GDM1 (cell line): ENCODE measurements around the gene ELANE.

Source experiments
- DNase-seq: peaks from one replicate; lab custom pipeline; 2025; lab: John Stamatoyannopoulos, UW

Gene ELANE

DNA sequence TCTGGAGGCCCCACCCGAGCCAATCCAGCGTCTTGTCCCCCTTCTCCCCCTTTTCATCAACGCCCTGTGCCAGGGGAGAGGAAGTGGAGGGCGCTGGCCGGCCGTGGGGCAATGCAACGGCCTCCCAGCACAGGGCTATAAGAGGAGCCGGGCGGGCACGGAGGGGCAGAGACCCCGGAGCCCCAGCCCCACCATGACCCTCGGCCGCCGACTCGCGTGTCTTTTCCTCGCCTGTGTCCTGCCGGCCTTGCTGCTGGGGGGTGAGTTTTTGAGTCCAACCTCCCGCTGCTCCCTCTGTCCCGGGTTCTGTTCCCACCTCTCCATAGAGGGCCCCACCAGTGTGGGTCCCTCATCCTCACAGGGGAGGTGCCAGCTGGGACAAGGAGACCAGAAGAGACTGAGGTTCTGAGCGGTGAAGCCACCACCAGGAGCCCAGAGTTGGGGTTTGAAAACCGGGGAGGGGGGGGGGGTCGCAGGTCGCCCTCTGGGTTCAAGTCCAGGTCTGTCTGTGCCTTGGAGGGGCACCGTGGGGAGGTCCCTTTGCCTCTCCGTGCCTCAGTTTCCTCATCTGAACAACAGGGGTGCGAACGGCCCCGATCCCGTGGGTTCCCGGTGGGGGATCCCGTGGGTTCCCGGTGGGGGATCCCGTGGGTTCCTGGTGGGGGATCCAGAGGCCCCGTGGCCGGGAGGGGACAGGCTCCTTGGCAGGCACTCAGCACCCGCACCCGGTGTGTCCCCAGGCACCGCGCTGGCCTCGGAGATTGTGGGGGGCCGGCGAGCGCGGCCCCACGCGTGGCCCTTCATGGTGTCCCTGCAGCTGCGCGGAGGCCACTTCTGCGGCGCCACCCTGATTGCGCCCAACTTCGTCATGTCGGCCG is at the start of gene ELANE:
ELANE (plus strand) TSS at position 168 of the 878 bp plus-strand sequence; CDS start at position 194, 26 bp downstream.
- no peak for DNase-seq

DNA sequence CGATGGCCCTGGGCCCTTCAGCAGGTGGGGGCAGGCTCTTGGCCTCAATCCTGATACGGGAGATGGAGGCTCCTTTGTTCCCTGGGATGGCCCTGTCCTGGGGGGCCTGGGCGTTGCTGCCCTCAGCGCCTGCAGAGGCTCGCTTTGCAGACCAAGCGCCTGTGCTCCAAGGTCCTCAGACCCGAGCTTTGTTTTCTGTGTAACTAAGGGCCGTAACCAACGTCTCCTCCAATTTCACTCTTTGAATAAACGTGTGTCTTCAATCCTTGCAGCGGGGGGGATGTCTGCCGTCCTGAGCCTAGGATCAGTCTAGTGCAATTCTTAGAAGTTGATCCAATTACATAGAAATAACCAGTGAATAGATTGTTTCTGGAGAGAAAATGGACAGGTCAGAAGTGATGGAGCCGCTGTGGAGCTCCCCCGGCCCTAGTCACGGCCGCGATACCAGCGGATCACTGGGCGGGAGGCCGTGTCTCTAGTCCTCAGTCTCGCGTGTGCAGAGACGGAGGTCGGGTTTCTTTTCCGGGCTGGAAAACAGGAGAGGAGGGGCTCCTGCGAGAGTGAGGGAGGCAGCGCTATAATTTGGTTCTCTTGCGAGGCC is 49.5 kb upstream of the ELANE start:
- no peak for DNase-seq

DNA sequence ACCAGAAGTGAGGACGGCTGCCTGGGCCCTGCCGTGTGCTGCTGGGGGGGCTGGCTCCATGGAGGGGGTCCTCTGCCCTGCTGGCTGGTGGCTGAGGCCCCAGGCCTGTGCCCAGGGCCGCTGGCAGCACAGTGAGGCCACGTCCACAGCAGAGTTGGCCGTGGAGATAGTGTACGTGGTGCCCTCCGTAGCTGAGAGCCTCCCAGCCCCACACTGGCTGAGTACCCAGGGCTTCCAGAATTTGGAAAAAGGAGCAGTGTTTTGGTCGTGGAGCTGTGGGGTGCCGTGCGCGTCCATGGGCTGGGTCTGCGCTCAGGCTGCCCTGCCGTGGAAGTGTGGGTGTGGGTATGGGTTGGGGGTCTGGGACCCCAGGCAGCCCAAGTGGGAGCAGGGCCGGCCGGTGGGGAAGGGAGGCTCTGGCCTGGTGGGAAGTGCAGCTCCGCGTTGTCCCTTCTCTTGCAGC is 49.0 kb upstream of the ELANE start:
- DNase-seq, result no peak

DNA sequence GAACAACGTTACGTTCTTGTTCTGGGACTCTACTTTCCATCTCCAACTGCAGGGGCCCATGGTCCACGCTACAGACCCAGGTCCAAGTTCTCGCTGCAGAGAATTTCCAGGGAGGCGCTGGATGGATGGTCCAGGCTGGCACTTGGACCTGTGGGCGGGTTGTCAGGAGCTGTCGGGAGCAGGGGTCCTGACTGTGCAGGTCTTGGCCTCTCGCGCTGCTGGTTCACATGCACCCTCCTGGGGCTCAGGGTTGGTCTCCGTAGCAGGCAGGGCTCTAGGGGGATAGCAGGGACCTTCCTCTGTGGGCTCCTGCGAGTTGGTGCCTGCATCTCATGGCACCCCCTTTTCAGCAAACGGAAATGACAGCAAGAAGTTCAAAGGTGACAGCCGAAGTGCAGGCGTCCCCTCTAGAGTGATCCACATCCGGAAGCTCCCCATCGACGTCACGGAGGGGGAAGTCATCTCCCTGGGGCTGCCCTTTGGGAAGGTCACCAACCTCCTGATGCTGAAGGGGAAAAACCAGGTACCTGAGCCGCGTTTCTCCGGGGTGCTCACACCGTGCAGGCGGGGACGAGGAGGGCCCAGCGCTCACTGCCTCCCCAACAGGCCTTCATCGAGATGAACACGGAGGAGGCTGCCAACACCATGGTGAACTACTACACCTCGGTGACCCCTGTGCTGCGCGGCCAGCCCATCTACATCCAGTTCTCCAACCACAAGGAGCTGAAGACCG is 48.3 kb upstream of the ELANE start:
- DNase-seq, result no peak

DNA sequence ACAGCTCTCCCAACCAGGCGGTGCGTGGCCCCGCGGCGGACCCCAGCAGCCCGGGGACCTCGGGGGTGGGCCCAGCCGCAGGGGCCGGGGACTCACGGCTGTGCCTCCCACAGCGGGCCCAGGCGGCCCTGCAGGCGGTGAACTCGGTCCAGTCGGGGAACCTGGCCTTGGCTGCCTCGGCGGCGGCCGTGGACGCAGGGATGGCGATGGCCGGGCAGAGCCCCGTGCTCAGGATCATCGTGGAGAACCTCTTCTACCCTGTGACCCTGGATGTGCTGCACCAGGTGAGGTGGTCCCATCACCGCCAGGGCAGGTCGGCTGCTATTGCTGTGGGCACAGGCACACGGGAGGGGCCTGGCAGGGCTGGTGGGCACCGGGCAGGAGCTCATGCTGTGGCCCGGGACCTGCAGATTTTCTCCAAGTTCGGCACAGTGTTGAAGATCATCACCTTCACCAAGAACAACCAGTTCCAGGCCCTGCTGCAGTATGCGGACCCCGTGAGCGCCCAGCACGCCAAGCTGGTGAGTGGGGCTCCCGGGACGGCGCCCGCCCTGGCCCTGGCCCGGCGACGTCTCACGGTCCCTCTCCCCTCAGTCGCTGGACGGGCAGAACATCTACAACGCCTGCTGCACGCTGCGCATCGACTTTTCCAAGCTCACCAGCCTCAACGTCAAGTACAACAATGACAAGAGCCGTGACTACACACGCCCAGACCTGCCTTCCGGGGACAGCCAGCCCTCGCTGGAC is 47.5 kb upstream of the ELANE start:
- no peak for DNase-seq

DNA sequence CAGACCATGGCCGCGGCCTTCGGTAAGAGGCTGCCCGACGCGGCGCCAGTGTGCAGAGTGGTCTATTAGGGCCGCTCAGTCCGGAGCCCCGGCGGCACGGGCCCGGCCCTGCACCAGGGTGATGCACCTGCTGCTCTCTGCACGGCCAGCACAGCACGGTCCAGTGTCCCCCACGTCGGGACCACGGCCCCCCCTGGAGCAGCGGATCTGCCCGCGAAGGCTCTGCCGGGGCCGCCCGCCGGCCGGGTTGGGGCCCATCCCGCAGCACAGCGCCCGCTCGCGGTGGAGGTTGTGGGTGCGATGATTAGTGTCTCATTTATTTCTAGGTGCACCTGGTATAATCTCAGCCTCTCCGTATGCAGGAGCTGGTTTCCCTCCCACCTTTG is 46.9 kb upstream of the ELANE start:
- no peak for DNase-seq

DNA sequence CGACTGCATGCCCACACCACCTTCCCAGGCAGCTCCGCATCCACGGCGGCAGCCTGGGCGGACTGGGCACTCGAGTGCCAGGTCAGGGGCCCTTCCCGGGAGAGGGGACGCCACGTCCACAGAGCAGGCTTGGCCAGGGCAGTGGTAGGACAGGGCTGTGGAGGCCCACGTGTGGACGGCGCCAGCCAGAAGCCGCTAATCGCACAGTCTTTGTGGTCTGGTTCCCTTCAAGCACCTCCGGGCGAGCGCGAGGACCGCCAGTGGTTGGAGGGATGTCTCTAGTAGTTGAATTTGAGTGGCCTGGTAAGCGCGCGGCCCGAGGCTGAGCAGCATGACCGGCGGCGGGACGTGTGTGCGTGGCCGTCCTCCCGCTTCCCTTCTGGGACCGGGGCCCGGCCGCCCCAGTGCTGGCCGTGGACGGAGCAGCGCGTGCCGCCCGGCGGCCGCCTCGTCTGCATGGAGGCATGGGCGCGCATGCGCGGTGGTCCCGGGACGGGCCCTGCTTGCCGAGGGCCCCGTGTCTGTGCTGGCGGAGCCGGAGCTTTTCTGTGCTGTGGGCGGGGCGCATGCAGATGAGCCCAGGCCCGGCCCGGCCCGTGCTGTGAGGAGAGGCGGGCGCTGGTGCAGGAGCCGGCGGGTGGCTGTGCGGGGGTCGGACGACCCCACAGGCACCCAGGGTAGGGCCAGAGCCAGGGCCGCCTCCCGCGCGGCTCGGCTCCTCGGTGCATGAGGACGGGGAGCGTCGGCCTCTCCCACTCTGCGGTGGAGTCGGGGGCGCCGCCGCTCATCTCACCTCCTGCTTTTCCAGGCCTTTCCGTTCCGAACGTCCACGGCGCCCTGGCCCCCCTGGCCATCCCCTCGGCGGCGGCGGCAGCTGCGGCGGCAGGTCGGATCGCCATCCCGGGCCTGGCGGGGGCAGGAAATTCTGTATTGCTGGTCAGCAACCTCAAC is 46.2 kb upstream of the ELANE start:
- DNase-seq, result no peak

DNA sequence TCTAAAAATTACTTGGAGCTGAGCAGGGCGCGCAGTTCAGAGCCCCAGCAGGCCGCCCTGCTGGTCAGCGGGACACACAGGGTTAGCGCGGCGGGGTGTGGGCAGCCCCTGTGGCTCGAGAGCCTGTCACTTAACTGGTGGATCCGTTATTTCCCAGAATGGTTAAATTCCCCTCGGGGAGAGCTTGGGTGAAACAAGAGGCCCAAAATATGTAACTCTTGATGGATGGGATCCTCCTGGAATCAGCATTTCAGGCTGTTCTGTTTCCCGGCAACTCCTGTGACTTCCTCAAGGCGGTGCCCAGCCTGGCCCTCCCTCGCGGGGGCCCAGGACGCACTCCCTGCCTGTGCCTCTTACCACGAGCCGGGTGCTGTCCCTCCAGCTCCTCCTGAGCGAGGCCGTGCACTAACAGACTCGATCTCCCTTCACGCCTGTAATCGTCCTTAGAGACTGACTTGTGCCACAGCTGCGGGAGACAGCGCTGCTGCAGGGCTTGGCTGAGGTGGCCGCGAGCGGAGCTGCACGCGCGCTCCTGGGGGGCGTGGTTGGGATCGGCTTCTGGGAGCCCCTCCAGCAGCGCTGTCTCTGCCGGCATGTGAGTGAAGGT is 45.2 kb upstream of the ELANE start:
- DNase-seq, result no peak

DNA sequence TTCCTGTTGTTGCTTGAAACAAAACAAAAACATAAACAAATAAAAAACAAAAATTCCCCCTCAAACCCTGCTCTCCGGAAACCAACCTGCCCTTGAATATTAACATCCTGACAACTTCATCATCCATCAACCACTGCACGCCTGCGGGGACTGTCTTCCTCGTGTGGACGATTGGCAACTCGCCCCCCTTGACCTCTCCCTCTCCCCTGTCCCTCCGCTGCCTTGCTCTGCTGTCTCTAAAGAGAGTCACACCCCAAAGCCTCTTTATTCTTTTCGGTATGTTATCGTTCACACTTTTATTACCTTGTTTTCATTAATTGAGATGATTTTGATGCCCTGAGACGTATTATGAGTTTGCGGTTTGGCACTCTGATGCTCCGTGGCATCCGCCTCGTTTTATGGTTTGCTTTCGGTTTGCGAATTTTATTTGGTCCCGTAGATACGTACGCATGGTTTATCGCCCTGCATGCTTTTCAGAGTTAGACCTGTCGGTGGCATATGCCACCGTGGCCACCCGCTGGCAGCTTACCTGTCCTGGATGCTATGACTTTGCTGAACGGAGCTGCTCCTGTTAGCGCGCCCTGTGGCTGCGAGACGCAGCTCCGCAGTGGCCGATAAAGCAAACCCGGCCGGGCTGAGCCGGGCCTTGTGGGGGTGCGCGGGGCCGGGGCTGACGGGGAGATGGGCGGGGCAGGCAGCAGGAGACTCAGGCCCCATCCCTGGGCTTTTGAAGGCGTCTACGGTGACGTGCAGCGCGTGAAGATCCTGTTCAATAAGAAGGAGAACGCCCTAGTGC is 44.3 kb upstream of the ELANE start:
- no peak for DNase-seq

DNA sequence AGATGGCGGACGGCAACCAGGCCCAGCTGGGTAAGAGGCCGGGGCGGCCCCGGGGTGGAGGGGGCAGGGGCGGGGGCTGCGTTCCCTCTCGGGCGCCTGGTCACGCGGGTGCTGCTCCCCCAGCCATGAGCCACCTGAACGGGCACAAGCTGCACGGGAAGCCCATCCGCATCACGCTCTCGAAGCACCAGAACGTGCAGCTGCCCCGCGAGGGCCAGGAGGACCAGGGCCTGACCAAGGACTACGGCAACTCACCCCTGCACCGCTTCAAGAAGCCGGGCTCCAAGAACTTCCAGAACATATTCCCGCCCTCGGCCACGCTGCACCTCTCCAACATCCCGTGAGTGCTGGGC is 43.7 kb upstream of the ELANE start:
- no peak for DNase-seq

DNA sequence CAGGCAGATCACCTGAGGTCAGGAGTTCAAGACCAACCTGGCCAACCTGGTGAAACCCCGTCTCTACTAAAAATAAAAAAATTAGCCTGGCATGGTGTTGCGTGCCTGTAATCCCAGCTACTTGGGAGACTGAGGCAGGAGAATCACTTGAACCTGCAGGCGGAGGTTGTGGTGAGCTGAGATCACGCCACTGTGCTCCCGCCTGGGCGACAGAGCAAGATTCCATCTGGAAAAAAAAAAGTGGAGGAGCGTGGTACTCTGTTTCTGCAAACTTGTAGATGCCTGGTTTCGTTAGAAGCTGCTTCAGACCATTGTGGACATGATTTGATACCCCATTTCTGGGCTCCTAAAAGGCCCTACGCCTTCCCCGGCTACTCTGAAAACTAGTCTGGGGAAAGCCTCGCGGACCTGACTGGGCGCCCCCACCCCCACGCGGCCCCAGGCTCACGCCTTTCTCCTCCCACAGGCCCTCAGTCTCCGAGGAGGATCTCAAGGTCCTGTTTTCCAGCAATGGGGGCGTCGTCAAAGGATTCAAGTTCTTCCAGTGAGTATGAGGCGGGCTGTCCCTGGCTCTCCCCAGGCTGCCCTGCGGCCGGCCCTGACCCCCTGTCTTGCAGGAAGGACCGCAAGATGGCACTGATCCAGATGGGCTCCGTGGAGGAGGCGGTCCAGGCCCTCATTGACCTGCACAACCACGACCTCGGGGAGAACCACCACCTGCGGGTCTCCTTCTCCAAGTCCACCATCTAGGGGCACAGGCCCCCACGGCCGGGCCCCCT is 41.8 kb upstream of the ELANE start:
- DNase-seq, result no peak

DNA sequence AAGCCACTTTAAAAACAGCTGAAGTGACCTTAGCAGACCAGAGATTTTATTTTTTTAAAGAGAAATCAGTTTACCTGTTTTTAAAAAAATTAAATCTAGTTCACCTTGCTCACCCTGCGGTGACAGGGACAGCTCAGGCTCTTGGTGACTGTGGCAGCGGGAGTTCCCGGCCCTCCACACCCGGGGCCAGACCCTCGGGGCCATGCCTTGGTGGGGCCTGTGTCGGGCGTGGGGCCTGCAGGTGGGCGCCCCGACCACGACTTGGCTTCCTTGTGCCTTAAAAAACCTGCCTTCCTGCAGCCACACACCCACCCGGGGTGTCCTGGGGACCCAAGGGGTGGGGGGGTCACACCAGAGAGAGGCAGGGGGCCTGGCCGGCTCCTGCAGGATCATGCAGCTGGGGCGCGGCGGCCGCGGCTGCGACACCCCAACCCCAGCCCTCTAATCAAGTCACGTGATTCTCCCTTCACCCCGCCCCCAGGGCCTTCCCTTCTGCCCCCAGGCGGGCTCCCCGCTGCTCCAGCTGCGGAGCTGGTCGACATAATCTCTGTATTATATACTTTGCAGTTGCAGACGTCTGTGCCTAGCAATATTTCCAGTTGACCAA is 41.1 kb upstream of the ELANE start:
- DNase-seq, result no peak

DNA sequence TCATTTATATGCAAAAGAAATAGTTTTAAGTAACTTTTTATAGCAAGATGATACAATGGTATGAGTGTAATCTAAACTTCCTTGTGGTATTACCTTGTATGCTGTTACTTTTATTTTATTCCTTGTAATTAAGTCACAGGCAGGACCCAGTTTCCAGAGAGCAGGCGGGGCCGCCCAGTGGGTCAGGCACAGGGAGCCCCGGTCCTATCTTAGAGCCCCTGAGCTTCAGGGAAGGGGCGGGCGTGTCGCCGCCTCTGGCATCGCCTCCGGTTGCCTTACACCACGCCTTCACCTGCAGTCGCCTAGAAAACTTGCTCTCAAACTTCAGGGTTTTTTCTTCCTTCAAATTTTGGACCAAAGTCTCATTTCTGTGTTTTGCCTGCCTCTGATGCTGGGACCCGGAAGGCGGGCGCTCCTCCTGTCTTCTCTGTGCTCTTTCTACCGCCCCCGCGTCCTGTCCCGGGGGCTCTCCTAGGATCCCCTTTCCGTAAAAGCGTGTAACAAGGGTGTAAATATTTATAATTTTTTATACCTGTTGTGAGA is 40.5 kb upstream of the ELANE start:
- no peak for DNase-seq

DNA sequence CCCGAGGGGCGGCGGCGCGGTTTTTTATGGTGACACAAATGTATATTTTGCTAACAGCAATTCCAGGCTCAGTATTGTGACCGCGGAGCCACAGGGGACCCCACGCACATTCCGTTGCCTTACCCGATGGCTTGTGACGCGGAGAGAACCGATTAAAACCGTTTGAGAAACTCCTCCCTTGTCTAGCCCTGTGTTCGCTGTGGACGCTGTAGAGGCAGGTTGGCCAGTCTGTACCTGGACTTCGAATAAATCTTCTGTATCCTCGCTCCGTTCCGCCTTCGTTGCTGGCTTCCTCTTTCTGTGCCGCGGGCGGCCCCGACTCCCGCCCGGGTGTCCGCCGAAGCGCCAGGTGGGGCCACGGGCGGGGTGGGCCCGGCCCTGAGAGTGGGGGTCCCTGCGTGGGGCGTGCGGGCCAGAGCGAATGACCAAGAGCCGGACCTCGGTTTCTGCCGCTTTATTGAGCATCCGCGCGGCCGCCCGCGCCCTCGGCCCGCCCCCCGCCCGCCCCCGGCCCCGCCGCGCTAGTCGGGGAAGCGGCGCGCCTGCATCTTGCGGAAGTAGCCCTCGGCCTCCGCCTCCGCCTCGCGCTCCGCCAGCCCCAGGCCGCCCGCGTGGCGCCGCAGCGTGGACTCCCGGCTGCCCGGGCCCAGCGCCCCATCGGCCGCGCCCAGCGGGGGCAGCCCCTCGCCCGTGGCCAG is 39.9 kb upstream of the ELANE start:
- DNase-seq, result no peak

DNA sequence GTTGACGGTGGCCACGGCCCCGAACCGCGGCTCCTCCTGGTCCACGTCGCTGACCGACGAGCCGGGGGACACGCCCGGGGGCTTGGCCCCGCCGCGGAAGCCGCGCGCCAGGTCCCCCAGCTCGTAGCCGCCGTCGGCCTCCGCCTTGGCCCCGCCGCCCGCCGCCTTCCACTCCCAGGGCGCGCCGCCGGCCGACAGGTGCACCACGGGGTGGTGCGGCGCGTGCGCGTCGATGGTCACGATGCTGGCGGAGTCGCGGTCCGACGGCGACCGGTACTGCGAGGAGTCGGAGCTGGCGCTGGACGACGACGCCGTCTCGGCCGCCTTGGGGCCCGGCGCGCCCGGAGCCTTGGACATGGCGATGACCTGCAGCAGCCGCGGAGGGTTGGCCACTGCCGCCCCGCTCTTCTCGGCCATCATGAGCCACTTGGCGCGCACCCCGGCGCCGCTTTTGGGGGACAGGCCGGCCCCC is 39.3 kb upstream of the ELANE start:
- DNase-seq, result no peak

DNA sequence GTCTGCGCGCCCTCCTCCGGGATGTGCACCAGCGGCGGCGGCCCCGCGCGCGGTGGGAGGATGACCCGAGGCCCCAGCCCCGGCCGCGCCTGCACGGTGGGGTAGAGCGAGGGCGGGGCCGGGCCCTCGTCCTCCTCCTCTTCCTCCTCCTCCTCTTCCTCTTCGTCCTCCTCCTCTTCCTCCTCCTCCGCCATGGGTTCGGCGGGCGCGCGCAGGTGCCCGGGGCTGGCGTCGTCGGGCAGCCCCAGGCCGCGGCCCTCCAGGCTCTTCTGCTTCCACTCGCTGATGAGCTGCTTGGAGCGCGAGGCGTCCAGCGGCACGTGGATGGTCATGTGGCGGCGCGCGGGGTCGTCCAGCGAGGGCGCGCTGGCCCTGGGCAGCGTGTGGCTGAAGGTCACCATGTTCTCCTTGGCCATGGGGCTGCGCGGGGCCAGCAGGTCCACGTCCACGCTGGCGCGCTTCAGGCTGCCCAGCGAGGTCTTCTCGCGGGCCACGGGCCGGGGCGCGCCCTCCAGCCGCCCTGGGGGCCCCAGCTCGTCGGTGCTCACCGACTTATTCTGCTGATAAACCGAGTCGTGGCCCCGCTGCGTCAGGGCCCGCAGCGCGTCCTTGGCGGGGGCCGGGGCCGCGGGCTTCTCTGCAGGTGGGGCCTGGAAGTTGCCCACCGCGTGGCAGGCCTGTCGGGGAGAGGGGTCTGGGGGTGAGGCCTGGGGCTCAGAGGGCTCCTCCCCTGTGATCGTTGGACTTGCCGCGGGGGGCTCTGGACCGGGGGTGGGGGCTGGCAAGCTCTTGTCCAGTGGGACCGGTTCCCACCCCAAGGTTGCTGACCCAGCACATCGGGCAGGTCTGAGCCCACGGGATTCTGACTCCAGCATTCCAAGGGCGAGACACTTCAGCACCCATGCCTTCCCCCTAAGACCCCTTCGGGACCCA is 38.6 kb upstream of the ELANE start:
- DNase-seq, result no peak
